ENCODE results near the gene PAWR.
"Not testable (repeated sequence)": the region's sequence is repeated elsewhere in the genome, so short reads cannot be mapped to it uniquely, and the experiment has no call there.

PAWR gene

GRCh38 chr12:79549531-79550271, 141.1 kb downstream of the PAWR start:
- DNase-seq (ENCODE audit: low read depth in 2 of 2), result no peak

- DNase-seq (ENCODE audit: low read depth in 2 of 2), result no peak
These were observed 142.2 kb downstream of the PAWR start for GRCh38 chr12:79548610-79548924.

- DNase-seq (ENCODE audit: low read depth in 2 of 2), result no peak
These were observed 142.8 kb downstream of the PAWR start for GRCh38 chr12:79547735-79548609.

- DNase-seq (ENCODE audit: low read depth in 2 of 2), result no peak
These were observed 143.6 kb downstream of the PAWR start for GRCh38 chr12:79547044-79547734.

DNA sequence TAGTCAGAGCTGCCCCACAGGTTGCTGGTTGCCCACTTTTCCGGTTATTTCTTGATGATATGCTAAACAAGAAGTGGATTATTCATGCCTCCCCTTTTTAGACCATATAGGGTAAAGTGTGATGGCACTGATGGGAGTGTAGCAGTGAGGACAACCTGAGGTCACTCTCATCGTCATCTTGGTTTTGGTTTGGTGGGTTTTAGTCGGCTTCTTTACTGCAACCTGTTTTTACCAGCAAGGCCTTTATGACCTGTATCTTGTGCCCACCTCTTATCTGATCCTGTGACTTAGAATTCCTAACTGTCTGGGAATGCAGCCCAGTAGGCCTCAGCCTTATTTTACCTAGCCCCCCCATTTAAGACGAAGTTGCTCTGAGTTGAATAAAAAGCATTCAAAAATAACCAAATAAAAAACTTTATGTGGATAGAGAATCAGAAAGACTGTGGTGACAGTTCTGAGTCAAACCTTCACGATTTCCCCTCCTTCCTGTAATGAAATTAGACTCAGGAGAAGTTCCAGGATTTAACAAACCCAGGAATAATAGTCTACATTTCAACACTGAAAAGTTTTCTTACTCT, 144.2 kb downstream of the PAWR start:
- DNase-seq (ENCODE audit: low read depth in 2 of 2), result no peak

DNA sequence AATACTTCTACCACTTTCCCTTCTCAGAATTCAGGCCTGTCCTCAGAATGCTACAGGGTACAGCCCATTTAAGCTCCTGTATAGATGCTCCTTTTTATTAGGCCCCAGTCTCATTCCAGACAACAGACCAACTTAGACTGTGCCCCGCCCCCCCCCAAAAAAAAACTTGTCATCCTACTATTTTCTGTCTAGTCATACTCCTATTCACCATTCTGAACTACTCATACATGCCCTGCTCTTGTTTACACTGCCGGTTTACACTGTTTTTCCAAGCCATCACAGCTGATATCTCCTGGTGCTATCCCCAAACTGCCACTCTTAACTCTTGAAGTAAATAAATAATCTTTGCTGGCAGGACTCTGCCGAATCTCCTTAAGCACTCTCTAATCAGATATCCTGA, 146.3 kb downstream of the PAWR start:
- not testable (repeated sequence) for DNase-seq (ENCODE audit: low read depth in 2 of 2)

GRCh38 chr12:79537675-79538074, 153.1 kb downstream of the PAWR start:
- no peak for DNase-seq (ENCODE audit: low read depth in 2 of 2)

DNA sequence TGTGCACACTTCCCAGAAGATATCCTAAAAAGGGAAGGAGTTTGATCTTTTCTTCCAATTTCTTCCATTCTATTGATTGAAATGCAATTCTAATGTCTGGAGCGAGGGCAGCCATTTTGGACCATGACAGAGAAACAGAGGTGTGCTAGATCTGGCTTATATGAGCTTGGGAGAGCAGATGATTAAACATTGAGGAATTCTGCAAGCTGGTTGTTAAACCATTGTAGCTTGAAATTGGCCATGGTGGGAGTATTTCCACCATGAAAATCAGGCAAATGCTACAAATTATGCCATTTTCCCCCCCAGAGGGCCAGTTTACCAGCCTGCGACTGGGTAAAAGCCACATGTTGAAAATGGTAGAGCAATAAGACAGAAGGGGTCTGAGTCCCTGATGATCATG, 155.0 kb downstream of the PAWR start:
- DNase-seq (ENCODE audit: low read depth in 2 of 2), result no peak
